ENCODE measurements around the gene NEAT1.

Gene NEAT1

DNA sequence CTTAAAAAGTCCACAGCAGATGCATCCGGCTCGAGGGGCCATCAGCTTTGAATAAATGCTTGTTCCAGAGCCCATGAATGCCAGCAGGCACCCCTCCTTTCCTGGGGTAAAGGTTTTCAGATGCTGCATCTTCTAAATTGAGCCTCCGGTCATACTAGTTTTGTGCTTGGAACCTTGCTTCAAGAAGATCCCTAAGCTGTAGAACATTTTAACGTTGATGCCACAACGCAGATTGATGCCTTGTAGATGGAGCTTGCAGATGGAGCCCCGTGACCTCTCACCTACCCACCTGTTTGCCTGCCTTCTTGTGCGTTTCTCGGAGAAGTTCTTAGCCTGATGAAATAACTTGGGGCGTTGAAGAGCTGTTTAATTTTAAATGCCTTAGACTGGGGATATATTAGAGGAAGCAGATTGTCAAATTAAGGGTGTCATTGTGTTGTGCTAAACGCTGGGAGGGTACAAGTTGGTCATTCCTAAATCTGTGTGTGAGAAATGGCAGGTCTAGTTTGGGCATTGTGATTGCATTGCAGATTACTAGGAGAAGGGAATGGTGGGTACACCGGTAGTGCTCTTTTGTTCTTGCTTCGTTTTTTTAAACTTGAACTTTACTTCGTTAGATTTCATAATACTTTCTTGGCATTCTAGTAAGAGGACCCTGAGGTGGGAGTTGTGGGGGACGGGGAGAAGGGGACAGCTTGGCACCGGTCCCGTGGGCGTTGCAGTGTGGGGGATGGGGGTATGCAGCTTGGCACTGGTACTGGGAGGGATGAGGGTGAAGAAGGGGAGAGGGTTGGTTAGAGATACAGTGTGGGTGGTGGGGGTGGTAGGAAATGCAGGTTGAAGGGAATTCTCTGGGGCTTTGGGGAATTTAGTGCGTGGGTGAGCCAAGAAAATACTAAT lies 1.9 kb downstream of the NEAT1 start:
- peak in 1 of 2 donors; percentile 24 for DNase-seq

DNA sequence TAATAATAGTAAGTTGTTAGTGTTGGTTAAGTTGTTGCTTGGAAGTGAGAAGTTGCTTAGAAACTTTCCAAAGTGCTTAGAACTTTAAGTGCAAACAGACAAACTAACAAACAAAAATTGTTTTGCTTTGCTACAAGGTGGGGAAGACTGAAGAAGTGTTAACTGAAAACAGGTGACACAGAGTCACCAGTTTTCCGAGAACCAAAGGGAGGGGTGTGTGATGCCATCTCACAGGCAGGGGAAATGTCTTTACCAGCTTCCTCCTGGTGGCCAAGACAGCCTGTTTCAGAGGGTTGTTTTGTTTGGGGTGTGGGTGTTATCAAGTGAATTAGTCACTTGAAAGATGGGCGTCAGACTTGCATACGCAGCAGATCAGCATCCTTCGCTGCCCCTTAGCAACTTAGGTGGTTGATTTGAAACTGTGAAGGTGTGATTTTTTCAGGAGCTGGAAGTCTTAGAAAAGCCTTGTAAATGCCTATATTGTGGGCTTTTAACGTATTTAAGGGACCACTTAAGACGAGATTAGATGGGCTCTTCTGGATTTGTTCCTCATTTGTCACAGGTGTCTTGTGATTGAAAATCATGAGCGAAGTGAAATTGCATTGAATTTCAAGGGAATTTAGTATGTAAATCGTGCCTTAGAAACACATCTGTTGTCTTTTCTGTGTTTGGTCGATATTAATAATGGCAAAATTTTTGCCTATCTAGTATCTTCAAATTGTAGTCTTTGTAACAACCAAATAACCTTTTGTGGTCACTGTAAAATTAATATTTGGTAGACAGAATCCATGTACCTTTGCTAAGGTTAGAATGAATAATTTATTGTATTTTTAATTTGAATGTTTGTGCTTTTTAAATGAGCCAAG lies 2.7 kb downstream of the NEAT1 start:
- DNase-seq = peak in 1 of 2 donors; percentile 77

DNA sequence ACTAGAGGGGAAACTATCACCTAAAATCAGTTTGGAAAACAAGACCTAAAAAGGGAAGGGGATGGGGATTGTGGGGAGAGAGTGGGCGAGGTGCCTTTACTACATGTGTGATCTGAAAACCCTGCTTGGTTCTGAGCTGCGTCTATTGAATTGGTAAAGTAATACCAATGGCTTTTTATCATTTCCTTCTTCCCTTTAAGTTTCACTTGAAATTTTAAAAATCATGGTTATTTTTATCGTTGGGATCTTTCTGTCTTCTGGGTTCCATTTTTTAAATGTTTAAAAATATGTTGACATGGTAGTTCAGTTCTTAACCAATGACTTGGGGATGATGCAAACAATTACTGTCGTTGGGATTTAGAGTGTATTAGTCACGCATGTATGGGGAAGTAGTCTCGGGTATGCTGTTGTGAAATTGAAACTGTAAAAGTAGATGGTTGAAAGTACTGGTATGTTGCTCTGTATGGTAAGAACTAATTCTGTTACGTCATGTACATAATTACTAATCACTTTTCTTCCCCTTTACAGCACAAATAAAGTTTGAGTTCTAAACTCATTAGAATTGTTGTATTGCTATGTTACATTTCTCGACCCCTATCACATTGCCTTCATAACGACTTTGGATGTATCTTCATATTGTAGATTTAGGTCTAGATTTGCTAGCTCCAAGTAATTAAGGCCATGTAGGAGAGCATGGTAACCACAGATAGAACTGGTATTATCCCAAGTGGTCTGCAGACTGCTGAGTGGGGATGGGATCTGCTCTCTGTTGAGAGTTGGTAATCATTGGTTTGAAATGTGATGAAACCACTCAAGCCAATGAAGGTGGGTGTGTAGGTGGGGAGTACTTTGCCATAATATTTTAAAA lies 3.6 kb downstream of the NEAT1 start:
- peak in 1 of 2 donors; percentile 99 for DNase-seq

DNA sequence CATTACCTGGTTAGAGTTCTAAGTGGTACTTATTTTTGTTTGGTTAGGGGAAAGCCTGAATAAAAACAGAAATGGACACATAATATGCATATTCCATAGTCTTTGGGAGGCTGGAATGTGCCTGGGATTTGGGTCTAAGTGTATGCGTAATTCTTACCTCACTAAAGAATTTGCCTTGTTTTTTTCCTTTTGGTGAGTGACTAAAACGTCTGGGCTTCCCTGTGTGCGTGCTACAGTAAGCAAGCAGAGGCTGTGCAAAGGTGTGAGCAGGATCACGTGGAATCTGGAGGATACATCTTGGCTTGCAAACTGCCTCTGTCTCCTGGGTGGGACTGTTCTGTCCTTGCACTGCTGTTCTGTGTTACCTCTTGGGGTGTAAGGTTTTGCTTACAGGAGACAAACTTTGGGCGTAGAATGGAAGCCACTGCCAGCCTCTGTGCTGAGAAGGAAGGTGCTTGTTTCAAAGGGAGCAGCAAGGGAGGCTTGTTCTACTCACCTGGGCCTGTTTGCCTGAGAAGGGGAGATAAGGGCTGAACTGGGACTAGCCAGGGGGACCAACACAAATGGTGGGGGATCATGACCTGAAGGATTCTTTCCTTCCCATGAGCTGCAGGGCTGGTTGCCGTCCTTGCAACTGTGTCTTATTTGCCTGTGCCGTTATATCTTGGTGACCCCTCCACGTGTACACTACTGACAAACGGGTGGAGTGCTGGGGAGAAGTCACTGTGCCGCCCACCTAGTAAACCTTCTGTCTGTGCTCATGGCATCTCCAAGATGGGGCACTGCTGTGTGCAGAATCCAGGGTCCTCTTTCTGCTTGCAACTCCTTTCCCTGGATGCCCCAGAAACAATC lies 4.5 kb downstream of the NEAT1 start:
- no peak for DNase-seq

DNA sequence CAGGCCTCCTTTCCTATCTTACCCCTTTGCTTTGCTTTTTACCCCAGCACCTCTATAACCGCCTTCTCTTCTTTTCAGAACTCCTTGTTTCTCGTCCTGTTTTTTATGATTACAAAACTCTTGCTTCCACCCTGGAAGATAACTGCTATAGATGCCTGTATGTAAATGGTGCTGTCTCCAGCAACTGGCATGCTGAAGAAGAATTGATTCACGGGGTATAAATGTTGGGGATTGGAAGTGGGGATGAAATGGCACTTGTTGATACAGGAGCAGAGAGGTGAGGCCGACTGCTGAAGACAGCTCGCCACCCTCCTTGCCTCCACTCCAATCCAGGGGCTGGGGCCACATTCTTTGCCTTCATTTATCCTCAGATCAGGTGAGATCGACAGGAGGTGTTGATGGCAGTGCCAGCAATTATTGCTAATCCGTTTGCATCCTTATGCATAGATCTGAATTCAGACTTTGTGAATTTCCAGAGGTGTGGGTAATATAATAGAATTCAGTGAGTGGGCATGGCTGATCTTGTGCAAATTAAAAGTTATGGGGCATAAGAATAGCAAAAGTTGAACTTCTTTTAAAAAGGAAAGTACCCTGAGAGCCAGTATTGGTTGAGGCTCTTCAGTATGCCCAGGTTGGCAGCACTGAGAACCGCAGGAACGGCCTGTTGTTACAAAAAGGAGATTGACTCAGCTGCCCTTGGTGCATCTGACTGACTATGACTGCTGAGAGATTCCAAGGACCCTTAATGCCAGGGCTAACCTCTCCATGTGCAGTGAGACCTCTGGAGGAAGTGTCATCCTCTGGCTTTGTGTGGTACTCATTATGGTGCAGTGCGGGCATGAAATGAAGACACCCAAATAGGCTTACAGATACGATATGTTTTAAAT lies 5.3 kb downstream of the NEAT1 start:
- DNase-seq = no peak

DNA sequence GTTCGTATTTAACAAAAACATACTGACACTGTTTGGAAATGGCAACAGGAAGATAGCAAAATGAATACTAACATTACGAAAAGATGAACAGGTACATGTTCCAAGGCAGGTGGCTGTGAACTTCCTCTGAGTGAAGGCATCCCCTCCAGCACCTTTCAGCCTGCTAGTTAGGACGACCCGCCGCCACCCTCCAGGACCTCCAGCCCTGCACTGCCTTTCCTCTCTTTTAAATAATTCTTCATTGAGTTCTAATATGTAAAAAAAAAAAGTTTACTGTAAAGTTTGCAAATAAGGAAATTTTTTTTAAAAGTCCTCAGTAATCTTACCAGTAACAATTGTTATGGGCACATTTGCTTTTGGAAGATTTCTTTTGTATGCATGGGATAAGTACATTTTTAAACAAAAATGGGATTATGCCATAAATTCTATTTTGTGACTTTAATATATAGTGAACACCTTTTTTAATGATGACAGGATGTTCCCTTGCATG lies 6.0 kb downstream of the NEAT1 start:
- DNase-seq = no peak

DNA sequence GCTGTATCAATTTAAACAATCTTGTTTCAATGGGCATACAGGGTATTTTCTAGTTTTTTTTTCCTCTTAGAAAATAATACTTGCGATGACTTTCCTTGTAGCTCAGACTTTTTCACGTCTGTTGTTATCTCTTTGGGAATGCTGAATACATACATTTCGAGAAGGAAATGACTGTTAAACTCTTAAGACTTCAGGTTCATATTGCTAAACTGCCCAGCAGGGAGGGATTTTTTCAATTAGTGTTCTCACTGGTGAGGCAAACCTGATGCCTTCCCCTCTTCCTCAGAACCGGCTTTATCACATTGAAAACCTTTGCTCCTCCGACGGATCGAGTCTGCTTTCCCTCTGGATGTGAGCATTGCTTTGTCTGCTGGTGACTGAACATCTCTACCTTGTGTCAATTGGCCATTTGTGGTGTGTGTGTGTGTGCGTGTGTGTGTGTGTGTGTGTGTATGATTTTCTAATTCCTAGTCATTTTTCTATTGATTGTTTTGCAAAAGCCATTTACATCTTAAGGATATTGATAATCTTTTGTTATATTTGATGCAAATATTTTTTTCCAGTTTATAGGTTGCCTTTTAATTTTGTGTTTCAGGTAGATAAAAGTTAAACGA lies 6.6 kb downstream of the NEAT1 start:
- no peak for DNase-seq

DNA sequence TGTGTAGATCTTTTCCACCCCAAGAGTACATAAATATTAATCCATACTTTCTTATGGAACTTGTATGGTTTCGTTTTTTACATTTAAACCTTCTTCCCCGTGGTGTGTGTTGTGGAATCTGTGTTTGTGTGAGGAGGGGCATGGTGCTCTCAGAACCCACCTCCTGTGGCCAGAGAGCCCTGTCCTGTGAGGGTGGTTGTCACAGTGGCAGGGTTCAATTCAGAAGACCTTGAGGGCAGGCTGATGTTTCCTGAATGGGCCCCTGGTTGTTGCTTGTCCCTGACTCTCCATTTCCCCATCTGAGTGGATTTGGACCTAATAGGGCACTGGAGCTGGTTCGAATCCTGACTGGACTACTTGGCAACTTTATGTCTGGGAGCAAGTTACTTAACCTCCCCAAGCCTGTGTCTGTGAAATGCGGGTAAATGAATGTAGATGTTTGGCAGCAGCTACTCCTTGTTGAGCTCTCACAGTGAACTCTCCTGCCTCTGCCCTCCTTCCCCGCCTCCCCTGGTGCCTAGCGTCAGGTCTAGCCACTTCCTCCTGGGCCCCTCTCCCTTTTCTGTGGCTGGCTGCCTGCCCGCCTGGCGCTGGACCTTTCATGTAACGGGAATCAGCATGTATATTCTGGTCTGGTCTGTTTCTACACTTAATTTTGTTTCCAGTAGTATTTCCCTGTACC lies 7.3 kb downstream of the NEAT1 start:
- no peak for DNase-seq

DNA sequence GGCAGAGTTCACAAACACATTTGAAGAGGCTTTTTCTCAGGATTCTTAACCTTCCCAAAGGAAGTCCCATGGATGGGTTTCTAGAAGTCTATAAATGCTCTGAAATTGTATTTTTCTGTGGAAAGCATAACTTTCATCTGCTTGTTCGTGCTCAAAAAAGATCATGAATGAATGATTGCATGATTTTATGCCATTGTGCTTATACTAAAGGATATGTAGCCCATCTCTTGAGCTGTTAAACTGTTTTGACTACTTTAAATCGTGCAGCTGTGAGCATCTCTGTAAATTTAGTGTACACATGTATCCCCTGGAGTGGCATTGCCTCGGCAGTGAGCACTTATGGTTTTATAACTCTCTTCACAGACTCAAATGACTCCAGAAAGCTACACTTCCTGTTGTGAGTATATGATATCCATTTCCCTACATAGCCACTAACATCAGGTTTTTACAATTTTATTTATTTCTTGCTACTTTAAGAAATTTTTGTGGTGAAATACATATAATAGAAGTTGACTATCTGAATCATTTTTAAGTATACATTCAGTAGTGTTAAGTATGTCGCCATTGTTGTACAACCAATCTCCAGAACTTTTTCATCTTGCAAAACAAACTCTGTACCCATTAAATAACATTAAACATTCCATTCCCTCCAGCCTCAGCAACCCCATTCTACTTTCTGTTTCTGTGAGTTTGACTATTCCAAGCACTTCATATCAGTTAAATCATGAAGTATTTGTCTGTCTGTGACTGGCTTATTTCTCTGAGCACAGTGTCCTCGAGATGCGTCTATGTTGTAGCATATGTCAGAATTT lies 8.0 kb downstream of the NEAT1 start:
- DNase-seq = no peak

DNA sequence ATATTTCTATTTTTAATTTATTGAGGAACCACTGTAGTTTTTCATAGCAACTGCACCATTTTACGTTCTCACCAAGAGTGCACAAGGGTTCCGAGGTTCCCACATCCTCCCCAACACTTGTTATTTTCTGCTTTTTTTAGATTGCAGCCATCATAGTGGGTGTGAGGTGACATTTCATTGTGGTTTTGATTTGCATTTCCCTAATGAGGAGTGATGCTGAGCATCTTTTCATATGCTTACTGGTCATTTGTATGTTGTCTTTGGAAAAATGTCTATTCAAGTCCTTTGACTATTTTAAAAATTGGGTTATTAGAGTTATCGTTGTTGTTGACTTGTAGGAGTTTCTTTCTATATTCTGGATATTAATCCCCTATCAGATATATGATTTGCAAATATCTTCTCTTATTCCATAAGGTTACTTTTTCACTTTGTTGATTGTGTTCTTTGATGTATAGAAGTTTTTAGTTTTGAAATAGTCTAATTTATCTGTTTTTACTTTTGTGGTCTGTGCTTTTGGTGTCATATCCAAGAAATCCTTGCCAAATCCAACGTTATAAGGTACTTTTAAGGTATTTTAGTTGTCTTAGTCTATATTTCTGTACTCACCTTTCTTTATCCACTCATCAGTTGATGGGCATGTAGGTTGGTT lies 9.0 kb downstream of the NEAT1 start:
- no peak for DNase-seq

DNA sequence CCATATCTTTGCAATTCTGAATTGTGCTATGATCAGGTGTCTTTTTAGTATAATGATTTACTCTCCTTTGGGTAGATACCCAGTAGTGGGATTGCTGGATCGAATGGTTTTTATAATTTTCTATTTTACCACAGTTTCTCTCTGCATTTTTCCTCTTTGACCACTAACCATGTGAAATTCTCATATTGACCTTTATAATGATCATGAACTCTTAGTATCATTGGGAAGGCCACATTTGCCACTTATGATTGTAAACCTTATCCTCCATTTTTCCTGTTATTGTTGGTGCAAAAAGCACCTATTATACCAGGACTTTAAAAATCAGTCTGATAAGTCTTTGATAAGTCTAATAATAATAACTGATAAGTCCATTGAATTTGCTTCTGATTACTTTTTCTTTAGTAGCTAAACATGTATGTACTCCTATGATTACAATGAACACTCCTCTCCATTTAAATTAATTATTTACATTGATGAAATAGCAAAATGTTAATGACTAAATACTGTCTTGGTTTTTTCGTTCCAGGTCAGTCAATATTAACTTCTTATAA lies 9.6 kb downstream of the NEAT1 start:
- DNase-seq = no peak

DNA sequence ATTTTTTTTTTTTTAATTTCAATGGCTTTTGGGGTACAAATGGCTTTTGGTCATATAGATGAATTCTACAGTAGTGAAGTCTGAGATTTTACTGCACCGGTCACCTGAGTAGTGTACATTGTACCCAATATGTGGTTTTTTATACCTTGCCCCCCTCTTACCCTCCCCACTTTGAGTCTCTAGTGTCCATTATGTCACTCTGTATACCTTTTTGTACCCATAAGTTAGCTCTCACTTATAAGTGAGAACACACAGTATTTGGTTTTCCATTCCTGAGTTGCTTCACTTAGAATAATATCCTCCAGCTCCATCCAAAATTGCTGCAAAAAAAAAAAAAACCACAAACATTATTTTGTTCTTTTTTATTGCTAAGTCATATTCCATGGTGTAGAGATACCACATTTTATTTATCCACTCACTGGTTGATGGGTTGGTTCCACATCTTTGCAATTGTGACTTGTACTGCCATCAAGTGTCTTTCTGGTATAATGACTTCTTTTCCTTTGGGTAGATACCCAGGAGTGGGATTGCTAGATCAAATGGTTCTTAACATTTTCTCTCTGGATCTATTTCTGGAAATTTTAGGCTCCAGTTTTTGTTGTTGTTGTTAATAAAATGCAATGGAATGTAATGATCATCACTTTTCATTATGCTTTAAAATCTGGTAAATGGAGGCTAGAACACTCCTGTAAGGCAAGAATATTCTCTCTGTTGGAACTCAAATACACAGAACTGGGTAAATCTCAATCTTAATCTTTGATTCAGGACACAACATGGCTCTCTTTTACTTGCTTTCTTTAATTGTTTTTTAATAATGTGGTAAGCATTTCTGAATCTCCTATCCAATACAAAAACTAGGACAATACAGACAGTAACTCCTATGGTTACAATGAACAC lies 10.3 kb downstream of the NEAT1 start:
- peak in 1 of 2 donors; percentile 29 for DNase-seq

DNA sequence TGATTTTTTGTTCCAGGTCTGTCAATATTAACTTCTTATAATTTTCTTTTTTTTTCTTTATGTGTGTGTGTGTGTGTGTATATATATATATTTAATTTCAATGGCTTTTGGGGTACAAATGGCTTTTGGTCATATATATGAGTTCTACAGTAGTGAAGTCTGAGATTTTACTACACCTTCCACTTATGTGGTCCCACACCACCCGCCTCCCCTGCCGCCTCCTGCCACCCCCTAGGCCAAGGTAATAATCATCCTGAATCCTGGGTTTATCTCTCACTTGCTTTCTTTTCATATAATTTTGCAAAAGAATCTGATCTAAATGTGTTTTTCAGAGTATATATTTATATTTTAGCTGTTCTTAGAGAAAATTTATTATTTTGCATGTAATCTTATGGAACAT lies 11.1 kb downstream of the NEAT1 start:
- DNase-seq = no peak

DNA sequence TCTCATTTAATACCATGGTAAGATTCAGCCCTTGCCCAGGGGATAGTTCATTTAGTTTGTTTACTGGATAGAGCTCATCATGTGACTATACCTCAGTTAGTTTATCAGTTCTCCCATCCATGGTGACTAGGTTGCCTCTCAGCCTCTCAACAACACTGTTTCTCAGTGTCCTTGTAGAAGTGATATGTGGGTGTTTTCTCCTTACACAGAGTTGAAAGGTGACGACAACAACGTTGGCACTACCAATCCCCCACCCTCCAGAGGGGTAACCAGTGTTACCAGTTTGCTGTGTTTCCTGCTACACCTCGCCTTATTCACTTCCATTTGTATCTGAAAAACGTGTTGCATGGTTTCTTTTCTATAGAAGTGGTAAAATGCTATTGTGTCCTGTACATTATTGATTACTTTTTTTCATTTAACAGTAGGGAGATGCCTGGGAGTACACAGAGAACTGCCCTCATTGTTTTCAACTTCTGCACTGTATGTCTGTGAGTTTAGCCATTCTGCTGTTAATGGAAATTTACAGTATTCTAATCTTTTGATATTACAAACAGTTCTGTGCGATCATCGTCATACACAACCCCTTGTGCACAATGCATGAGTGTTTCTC lies 11.6 kb downstream of the NEAT1 start:
- no peak for DNase-seq

DNA sequence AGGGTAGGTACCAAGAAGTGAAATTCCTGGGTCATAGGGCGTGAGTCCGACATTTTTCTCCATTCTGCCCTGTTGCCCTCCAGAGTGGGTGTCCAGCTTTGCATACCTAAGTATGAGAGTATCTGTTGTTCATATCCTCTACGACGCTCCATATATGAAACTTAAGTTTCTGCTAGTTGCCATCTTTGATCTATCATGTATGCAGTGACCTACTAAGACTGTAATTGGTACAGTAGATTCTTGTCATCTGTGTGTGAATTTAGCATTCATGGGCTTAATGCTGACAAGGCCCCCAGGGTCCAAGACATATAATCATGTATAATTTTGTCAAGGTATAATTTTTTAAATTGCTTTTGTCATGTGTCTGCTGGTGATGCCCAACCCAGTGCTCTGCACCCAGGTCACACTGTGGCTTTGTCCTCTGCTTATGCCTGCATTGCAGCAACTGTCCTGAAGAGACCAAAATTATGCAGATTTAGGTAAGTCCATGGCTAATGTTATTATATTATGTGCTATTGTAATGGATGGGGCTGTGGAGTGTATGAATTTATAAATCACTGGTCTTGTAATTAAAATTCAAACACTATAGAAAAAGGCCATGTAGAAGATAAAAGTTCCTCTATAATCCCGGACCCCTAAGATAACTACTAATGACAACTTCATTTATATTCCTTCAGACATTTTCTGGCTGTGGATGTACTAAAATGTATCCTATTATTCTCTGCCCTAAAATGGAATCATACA lies 12.2 kb downstream of the NEAT1 start:
- no peak for DNase-seq

Measured in bone marrow (tissue), 2 donors.